ENCODE results near the gene DGKH. TPM values are rescaled to one million over a fixed set of nuclear protein-coding genes. Genes with fewer than 3 reads are reported as not detected.
"Not testable (repeated sequence)": the region's sequence is repeated elsewhere in the genome, so short reads cannot be mapped to it uniquely, and the experiment has no call there.

DGKH gene
- total RNA-seq, 2 donors from 2014 or later, result 15.3 to 19.2 TPM

DNA sequence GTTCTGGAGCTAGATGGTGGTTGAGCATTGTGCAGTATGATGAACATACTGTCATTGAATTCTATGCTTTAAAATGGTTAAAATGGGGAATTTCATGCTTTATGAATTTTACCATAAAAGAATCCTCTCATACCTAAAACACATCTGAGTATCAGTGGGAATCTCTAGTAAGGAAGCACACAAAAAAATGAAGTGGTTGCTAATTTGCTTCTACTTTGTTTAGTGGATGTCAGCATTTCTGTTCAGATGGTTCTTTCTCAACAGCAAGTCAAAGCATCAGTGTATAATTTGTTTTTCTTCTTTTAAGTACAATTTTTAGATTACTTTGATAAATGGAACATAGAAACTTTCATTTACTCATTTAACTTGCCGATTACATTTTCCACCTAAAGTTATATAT lies 171.4 kb downstream of the DGKH start:
- Mint-ChIP-seq H3K4me3 (no peak overlapping the region), H3K36me3 (ENCODE audit: insufficient read depth in 2 of 2) (peaks cover 3 to 15% of the 10 kb centered on the region in 2 donors), H3K9me3 (no peaks in the 10 kb centered on the region), H3K27ac (no peak overlapping the region), H3K4me1 (ENCODE audit: low read depth) (no peaks in the 10 kb centered on the region), H3K27me3 (ENCODE audit: low read depth) (no peaks in the 10 kb centered on the region)
- DNase-seq (no peak), ATAC-seq (replicated peaks in 1 of 2) (no peak)

DNA sequence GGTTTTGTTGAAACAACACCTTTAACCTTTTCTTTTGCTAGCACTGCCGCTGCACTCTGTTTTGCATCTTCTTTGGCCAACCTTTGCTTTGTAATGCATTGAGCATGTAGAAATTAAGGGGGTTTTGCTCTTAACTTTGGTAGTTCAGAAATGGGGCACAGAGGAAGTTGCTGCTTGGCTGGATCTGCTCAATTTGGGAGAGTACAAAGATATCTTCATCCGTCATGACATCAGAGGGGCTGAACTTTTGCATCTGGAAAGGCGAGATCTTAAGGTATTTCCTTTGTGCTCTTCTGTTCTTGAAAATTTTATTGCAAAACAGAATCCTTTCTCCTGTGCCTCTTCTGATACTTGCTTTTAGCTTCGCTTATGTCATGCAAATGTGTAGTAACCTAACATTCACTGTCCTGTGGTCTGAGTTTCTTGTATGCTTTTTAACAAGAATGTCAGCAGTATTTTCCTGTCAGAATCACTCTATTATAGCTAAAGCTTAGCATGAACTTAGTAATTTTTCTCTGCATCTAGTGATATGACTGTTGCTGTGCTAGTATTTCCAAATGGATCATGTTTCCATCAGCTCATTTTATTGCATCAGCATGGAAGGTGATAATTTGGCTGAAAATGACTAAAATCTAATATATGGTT lies 172.8 kb downstream of the DGKH start:
- ATAC-seq (replicated peaks in 1 of 2), result no peak
- Mint-ChIP-seq H3K9me3 (no peaks in the 10 kb centered on the region), H3K27ac (no peak overlapping the region), H3K4me3 (no peak overlapping the region), H3K27me3 (ENCODE audit: low read depth) (no peaks in the 10 kb centered on the region), H3K36me3 (ENCODE audit: insufficient read depth in 2 of 2) (peaks cover 7 to 23% of the 10 kb centered on the region in 2 donors), H3K4me1 (ENCODE audit: low read depth) (no peaks in the 10 kb centered on the region)
- DNase-seq, result no peak

DNA sequence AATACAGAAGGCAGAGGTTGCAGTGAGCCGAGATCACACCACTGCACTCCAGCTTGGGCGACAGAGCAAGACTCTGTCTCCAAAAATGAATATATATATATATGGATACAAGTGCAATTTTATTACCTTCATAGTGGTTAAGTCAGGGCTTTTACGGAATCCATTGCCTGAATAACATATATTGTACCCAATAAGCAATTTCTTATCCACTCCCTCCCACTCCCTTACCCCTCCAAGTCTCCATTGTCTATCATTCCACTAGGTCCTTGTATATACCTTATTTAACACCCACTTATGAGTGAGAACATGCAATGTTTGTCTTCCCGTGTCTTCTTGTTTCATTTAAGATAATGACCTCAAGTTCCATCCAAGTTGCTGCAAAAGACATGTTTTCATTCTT lies 175.2 kb downstream of the DGKH start:
- Mint-ChIP-seq H3K4me1 (ENCODE audit: low read depth) (no peaks in the 10 kb centered on the region), H3K9me3 (no peaks in the 10 kb centered on the region), H3K27me3 (ENCODE audit: low read depth) (no peaks in the 10 kb centered on the region), H3K4me3 (no peak overlapping the region), H3K27ac (no peak overlapping the region), H3K36me3 (ENCODE audit: insufficient read depth in 2 of 2) (peaks cover 7 to 23% of the 10 kb centered on the region in 2 donors)
- DNase-seq (no peak), ATAC-seq (replicated peaks in 1 of 2) (no peak)

DNA sequence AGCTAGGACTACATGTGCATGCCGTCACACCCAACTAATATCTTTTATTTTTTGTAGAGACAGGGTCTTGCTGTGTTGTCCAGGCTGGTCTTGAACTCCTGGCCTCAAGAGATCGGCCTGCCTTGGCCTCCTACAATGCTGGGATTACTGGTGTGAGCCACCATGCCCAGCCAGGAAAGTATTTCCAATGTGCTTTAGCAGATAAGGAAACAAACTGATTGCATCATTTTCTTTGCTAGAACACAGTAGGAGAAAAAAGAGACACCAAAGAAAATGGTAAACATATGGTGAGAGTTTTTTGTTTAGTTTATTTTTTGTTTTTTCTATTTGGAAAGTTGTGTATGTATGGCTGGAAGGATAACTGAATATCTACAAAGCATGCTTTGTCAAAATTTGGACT lies 176.6 kb downstream of the DGKH start:
- Mint-ChIP-seq H3K9me3 (no peaks in the 10 kb centered on the region), H3K36me3 (ENCODE audit: insufficient read depth in 2 of 2) (peaks cover 4 to 23% of the 10 kb centered on the region in 2 donors), H3K4me1 (ENCODE audit: low read depth) (no peaks in the 10 kb centered on the region), H3K4me3 (no peak overlapping the region), H3K27ac (no peak overlapping the region), H3K27me3 (ENCODE audit: low read depth) (no peaks in the 10 kb centered on the region)
- DNase-seq, result no peak
- no peak for ATAC-seq (replicated peaks in 1 of 2)

DNA sequence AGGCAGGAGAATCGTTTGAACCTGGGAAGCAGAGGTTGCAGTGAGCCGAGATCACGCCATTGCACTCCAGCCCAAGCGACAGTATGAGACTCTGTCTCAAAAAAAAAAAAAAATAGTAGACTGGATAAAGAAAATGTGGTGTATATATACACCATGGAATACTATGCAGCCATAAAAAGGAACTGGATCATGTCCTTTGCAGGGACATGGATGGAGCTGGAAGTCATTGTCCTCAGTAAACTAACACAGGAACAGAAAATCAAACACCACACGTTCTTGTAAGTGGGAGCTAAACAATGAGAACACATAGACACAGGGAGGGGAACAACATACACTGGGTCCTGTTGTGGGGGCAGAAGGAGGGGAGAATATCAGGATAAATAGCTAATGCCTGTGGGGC lies 178.3 kb downstream of the DGKH start:
- not testable (repeated sequence) for H3K9me3 Mint-ChIP-seq; ATAC-seq (replicated peaks in 1 of 2); DNase-seq; H3K27me3 Mint-ChIP-seq (ENCODE audit: low read depth); H3K4me3 Mint-ChIP-seq; H3K27ac Mint-ChIP-seq; H3K4me1 Mint-ChIP-seq (ENCODE audit: low read depth)
- H3K36me3 Mint-ChIP-seq (ENCODE audit: insufficient read depth in 2 of 2), result peaks cover 4 to 19% of the 10 kb centered on the region in 2 donors

DNA sequence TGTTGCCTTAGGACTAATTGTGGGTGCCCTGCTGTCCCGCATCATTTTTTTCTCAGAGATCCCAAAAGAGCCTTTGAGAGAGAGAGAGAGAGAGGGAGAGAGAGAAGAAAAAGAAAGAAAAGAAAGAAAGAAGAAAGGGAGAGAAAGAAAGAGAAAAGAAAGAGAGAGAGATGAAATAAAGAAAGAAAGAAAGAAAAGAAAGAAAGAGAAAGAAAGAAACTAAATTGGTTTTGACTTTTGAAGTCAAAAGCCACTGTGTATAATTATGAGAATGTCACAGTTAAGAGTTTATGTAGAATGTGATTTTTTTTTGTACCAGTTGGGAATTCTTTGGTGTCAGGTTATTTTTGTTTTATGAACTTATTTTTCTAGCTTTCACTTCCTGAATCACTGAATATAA lies 180.1 kb downstream of the DGKH start:
- Mint-ChIP-seq H3K4me3 (no peak overlapping the region), H3K9me3 (no peaks in the 10 kb centered on the region), H3K27me3 (ENCODE audit: low read depth) (no peaks in the 10 kb centered on the region), H3K27ac (no peak overlapping the region), H3K36me3 (ENCODE audit: insufficient read depth in 2 of 2) (peaks cover 4 to 19% of the 10 kb centered on the region in 2 donors), H3K4me1 (ENCODE audit: low read depth) (no peaks in the 10 kb centered on the region)
- ATAC-seq (replicated peaks in 1 of 2) (no peak), DNase-seq (no peak)

DNA sequence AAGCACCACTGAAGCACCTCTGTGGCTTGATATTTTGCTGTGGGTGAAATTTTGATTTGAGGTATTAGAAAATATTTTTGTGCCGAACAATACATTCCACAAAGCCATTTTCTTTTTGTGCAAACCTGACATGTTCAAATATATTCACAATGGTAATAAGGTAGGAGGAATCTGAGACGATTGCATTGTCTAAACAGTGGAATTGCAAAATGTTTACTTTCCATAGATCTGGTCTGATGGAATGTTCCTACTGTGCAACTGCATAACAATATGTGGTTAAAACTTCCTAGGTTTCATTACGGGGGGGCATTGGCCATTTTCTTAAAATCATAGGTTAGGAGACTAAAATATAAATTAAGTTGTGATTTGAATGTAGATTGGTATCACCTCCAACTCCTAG lies 180.8 kb downstream of the DGKH start:
- peaks cover 4 to 15% of the 10 kb centered on the region in 2 donors for H3K36me3 Mint-ChIP-seq (ENCODE audit: insufficient read depth in 2 of 2)
- no peak overlapping the region for H3K27ac Mint-ChIP-seq
- no peaks in the 10 kb centered on the region for H3K9me3 Mint-ChIP-seq
- ATAC-seq (replicated peaks in 1 of 2), result no peak
- no peak for DNase-seq
- H3K4me1 Mint-ChIP-seq (ENCODE audit: low read depth), result no peaks in the 10 kb centered on the region
- H3K4me3 Mint-ChIP-seq, result no peak overlapping the region
- H3K27me3 Mint-ChIP-seq (ENCODE audit: low read depth), result no peaks in the 10 kb centered on the region

DNA sequence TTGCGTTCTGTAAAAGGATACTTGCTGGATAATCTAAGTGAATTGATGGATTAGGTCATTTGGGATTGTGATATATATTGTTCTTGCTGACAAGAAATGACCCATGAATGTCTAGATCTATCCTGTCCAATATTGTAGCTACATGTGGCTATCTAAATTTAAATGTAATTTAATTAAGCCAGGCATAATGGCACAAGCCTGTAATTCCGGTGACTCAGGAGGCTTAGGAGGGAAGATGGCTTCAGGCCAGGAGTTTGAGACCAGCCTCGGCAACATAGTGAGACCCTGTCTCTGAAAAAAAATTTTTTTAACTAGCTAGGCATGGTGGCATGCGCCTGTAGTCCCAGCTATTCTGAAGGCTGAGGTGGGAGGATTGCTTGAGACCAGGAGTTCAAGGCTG lies 184.2 kb downstream of the DGKH start:
- no peak for ATAC-seq (replicated peaks in 1 of 2)
- H3K4me1 Mint-ChIP-seq (ENCODE audit: low read depth), result no peaks in the 10 kb centered on the region
- peaks cover 0 to 4% of the 10 kb centered on the region in 2 donors for H3K36me3 Mint-ChIP-seq (ENCODE audit: insufficient read depth in 2 of 2)
- no peak overlapping the region for H3K4me3 Mint-ChIP-seq
- no peak for DNase-seq
- H3K27ac Mint-ChIP-seq, result no peak overlapping the region
- H3K27me3 Mint-ChIP-seq (ENCODE audit: low read depth), result no peaks in the 10 kb centered on the region
- H3K9me3 Mint-ChIP-seq, result no peaks in the 10 kb centered on the region

DNA sequence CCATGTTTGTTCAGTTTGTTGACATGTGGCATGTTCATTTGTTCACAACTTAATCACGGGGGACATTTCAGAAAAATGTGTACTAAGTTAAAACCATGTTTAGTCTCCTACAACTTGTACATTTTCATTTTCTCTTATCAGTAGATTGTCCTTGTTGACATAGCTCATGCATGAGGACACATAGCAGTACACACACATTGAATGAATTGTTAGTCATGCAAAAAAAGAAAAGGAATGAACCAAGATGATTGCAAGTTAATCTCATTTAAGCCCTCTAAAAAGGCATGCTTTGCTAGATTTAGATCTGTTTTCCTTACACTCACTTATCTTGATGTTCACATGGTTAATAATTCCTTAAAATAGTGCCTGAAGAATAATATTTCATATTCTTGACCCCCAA lies 185.3 kb downstream of the DGKH start:
- H3K4me1 Mint-ChIP-seq (ENCODE audit: low read depth), result no peaks in the 10 kb centered on the region
- DNase-seq, result no peak
- H3K9me3 Mint-ChIP-seq, result no peaks in the 10 kb centered on the region
- H3K36me3 Mint-ChIP-seq (ENCODE audit: insufficient read depth in 2 of 2), result peaks cover 0 to 4% of the 10 kb centered on the region in 2 donors
- no peak for ATAC-seq (replicated peaks in 1 of 2)
- no peaks in the 10 kb centered on the region for H3K27me3 Mint-ChIP-seq (ENCODE audit: low read depth)
- no peak overlapping the region for H3K27ac Mint-ChIP-seq
- H3K4me3 Mint-ChIP-seq, result no peak overlapping the region

DNA sequence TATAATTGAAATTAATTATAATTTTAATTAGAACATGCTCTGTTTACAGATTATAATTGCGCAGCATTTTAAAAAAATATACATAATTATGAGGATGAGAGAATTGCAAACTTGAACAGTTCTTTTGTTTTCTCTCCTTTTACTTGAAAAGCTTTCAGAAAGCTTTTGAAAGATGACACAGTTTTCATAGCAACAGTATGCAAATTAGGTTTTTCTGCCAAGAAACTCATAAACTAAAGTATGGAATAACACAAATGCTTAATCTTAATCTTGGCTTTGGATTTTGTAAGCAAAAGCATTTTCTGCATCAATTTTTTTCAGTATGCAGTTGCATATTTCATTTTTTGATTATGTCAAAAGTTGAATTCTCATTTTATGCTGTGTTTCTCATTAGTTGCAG lies 190.7 kb downstream of the DGKH start:
- Mint-ChIP-seq H3K9me3 (no peaks in the 10 kb centered on the region), H3K4me3 (no peak overlapping the region), H3K27me3 (ENCODE audit: low read depth) (no peaks in the 10 kb centered on the region), H3K36me3 (ENCODE audit: insufficient read depth in 2 of 2) (no peaks in the 10 kb centered on the region), H3K27ac (no peak overlapping the region), H3K4me1 (ENCODE audit: low read depth) (no peaks in the 10 kb centered on the region)
- ATAC-seq (replicated peaks in 1 of 2) (no peak), DNase-seq (no peak)

DNA sequence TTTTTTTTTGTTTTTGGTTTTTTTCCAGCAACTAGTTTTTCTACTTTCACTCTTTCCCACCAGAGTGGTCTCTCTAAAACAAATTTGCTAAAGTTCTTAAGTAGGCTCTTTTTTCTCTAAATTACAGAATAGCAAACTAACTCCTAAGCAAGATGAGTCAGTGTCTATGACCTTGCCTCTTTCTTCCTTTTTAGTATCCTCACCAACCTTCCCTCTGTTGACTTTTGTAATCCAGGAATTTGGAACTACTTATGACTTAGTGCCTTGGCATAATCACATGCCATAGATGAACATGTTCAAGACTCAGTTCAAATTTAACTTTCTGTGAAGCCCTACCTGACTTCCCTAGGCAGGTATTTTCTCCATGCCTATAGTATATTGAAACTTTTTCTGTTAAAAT lies 191.2 kb downstream of the DGKH start:
- H3K9me3 Mint-ChIP-seq, result no peaks in the 10 kb centered on the region
- no peak overlapping the region for H3K4me3 Mint-ChIP-seq
- no peak for DNase-seq
- no peak overlapping the region for H3K27ac Mint-ChIP-seq
- no peaks in the 10 kb centered on the region for H3K36me3 Mint-ChIP-seq (ENCODE audit: insufficient read depth in 2 of 2)
- H3K4me1 Mint-ChIP-seq (ENCODE audit: low read depth), result no peaks in the 10 kb centered on the region
- no peaks in the 10 kb centered on the region for H3K27me3 Mint-ChIP-seq (ENCODE audit: low read depth)
- ATAC-seq (replicated peaks in 1 of 2), result no peak

DNA sequence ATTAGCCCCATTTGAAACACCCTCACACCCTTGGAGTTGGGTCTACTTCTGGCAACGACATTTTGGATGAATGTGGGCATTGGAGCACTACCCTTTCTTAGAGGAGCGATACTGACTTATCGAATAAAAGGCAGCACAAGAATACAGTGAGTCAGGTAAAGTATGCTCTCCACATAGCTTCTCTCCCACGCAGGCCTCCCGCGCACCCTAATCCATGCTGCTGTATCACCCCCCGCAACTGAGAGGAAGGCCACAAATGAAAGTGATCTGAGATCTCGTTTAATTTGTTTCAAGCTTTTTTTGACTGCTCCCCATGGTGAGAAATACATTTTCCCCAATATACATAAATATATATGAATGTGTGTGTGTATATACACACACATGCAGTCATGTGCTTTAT lies 198.1 kb downstream of the DGKH start:
- DNase-seq (no peak), ATAC-seq (replicated peaks in 1 of 2) (no peak)
- H3K27ac Mint-ChIP-seq, result no peak overlapping the region
- no peaks in the 10 kb centered on the region for H3K36me3 Mint-ChIP-seq (ENCODE audit: insufficient read depth in 2 of 2)
- no peak overlapping the region for H3K4me3 Mint-ChIP-seq
- peaks cover 3% of the 10 kb centered on the region for H3K27me3 Mint-ChIP-seq (ENCODE audit: low read depth)
- H3K4me1 Mint-ChIP-seq (ENCODE audit: low read depth), result no peaks in the 10 kb centered on the region
- H3K9me3 Mint-ChIP-seq, result no peaks in the 10 kb centered on the region

DNA sequence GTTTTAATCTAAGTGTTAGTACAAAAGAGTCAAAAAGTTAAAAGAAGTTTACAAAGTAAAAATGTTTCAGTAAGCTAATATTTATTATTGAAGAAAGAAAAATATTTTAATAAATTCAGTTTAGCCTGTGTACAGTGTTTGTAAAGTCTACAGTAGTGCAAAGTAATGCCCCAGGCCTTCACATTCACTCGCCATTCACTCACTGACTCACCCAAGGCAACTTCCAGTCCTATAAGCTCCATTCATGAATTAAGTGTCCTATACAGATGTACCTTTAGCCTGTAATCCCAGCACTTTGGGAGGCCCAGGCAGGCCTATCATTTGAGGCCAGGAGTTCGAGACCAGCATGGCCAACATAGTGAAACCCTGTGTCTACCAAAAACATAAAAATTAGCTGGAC lies 199.4 kb downstream of the DGKH start:
- H3K36me3 Mint-ChIP-seq (ENCODE audit: insufficient read depth in 2 of 2), result no peaks in the 10 kb centered on the region
- peaks cover 7% of the 10 kb centered on the region for H3K27me3 Mint-ChIP-seq (ENCODE audit: low read depth)
- no peak overlapping the region for H3K27ac Mint-ChIP-seq
- no peak overlapping the region for H3K4me3 Mint-ChIP-seq
- H3K9me3 Mint-ChIP-seq, result no peaks in the 10 kb centered on the region
- DNase-seq (no peak), ATAC-seq (replicated peaks in 1 of 2) (no peak)
- no peaks in the 10 kb centered on the region for H3K4me1 Mint-ChIP-seq (ENCODE audit: low read depth)

DNA sequence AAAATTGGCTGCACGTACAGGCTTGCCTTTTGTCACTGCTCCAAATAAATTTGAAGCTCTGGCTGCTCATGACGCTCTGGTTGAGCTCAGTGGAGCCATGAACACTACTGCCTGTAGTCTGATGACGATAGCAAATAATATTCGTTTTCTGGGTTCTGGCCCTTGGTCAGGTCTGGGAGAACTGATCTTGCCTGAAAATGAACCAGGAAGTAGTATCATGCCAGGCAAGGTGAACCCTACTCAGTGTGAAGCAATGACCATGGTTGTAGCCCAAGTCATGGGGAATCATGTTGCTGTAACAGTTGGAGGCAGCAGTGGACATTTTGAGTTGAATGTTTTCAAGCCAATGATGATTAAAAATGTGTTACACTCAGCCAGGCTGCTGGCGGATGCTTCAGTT lies 207.4 kb downstream of the DGKH start:
- ATAC-seq (replicated peaks in 1 of 2) (no peak), DNase-seq (no peak)
- Mint-ChIP-seq H3K36me3 (ENCODE audit: insufficient read depth in 2 of 2) (no peaks in the 10 kb centered on the region), H3K9me3 (peaks cover 0 to 1% of the 10 kb centered on the region in 2 donors), H3K4me3 (no peak overlapping the region), H3K27ac (no peak overlapping the region), H3K27me3 (ENCODE audit: low read depth) (peaks cover 7% of the 10 kb centered on the region), H3K4me1 (ENCODE audit: low read depth) (peaks cover 9% of the 10 kb centered on the region)
